ENCODE data around the gene CHST8. TPM values are rescaled to one million over a fixed set of nuclear protein-coding genes. Genes with fewer than 3 reads are reported as not detected.

The CHST8 gene
- polyA plus RNA-seq, 2 of the 4 experiments (the other 2 are of a cell fraction) = not detected

- WGBS (ENCODE audit: missing lambda C conversion rate) = 5% methylated on average over 6 of the region's 6 CpGs
- Histone ChIP-seq H3K4me2 (no peak overlapping the region), H3K4me1 (no peaks in the 10 kb centered on the region), H3K9me3 (no peaks in the 10 kb centered on the region), H3K27ac (no peak overlapping the region), H3K4me3 (no peak overlapping the region)
- FAIRE-seq (no peak), DNase-seq (ENCODE audit: low read depth in 1 of 2, low spot score in 1 of 2) (no peak), ATAC-seq (no peak)
- no peak for TF ChIP-seq JUN (IDR thresholded peaks at IDR 0.05)
- no peak for TF ChIP-seq ELK1 (IDR thresholded peaks at IDR 0.05; ENCODE audit: low read depth, low read length)
- TF ChIP-seq, protein P1, sequence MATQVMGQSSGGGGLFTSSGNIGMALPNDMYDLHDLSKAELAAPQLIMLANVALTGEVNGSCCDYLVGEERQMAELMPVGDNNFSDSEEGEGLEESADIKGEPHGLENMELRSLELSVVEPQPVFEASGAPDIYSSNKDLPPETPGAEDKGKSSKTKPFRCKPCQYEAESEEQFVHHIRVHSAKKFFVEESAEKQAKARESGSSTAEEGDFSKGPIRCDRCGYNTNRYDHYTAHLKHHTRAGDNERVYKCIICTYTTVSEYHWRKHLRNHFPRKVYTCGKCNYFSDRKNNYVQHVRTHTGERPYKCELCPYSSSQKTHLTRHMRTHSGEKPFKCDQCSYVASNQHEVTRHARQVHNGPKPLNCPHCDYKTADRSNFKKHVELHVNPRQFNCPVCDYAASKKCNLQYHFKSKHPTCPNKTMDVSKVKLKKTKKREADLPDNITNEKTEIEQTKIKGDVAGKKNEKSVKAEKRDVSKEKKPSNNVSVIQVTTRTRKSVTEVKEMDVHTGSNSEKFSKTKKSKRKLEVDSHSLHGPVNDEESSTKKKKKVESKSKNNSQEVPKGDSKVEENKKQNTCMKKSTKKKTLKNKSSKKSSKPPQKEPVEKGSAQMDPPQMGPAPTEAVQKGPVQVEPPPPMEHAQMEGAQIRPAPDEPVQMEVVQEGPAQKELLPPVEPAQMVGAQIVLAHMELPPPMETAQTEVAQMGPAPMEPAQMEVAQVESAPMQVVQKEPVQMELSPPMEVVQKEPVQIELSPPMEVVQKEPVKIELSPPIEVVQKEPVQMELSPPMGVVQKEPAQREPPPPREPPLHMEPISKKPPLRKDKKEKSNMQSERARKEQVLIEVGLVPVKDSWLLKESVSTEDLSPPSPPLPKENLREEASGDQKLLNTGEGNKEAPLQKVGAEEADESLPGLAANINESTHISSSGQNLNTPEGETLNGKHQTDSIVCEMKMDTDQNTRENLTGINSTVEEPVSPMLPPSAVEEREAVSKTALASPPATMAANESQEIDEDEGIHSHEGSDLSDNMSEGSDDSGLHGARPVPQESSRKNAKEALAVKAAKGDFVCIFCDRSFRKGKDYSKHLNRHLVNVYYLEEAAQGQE (IDR thresholded peaks at IDR 0.05) = no peak
- no peak for TF ChIP-seq EP300 (IDR thresholded peaks at IDR 0.05)
- TF ChIP-seq RAD21 (conservative IDR thresholded peaks at IDR 0.05 in 1 of 2, IDR thresholded peaks at IDR 0.05 in 1 of 2) = no peak
- no peak for TF ChIP-seq RNF2 (IDR thresholded peaks at IDR 0.05; ENCODE audit: borderline replicate concordance, low read depth)
- no peak for TF ChIP-seq CBX8 (IDR thresholded peaks at IDR 0.05)
- no peak for TF ChIP-seq MAFK (IDR thresholded peaks at IDR 0.05; ENCODE audit: partially characterized antibody)
- no peak for TF ChIP-seq PBX3 (IDR thresholded peaks at IDR 0.05)
- TF ChIP-seq RCOR1 (IDR thresholded peaks at IDR 0.05; ENCODE audit: low read depth, low read length) = no peak
- TF ChIP-seq RFX5 (IDR thresholded peaks at IDR 0.05) = no peak
- no peak for TF ChIP-seq HDAC2 (IDR thresholded peaks at IDR 0.05)
- no peak for TF ChIP-seq EHF (CRISPR knock-in tag; IDR thresholded peaks at IDR 0.05)
- no peak for TF ChIP-seq ESRRA (IDR thresholded peaks at IDR 0.05; ENCODE audit: borderline replicate concordance, low read length)
- no peak for TF ChIP-seq ZSCAN20 (CRISPR knock-in tag; IDR thresholded peaks at IDR 0.05)
- TF ChIP-seq RARB (CRISPR knock-in tag; IDR thresholded peaks at IDR 0.05) = no peak
- TF ChIP-seq SREBF2 (IDR thresholded peaks at IDR 0.05) = no peak
- POLR2A ChIA-PET = no interaction called here
- CTCF ChIA-PET = interaction anchor here (0.6 to 1.9 kb wide), 5 partner anchors 26 to 371 kb away, joined by 3 to 8 read pairs (median 5); no protein-coding TSS in a partner anchor
These were observed 123.5 kb downstream of the CHST8 start for GRCh38 chr19:33745297-33745696.

GRCh38 chr19:33746159-33746558 lies 124.4 kb downstream of the CHST8 start:
- Histone ChIP-seq H3K27ac (no peak overlapping the region), H3K4me3 (no peak overlapping the region), H3K4me1 (no peaks in the 10 kb centered on the region), H3K9me3 (no peaks in the 10 kb centered on the region), H3K4me2 (no peak overlapping the region)
- ChIA-PET POLR2A (no interaction called here), CTCF (interaction anchor here (1.5 to 1.9 kb wide), 2 partner anchors 32 to 330 kb away, joined by 6 to 8 read pairs; no protein-coding TSS in a partner anchor)
- DNase-seq (ENCODE audit: low read depth in 1 of 2, low spot score in 1 of 2) (no peak), ATAC-seq (no peak), FAIRE-seq (peak; percentile 88)
- 28% methylated on average over 8 of the region's 8 CpGs for WGBS (ENCODE audit: missing lambda C conversion rate)
- TF ChIP-seq BCL3 (IDR thresholded peaks at IDR 0.05) (no peak), ZFP36 (IDR thresholded peaks at IDR 0.05; ENCODE audit: borderline replicate concordance, partially characterized antibody) (no peak), RCOR1 (IDR thresholded peaks at IDR 0.05; ENCODE audit: low read depth, low read length) (no peak)
